ENCODE data around the gene IL26.

Gene IL26

DNA sequence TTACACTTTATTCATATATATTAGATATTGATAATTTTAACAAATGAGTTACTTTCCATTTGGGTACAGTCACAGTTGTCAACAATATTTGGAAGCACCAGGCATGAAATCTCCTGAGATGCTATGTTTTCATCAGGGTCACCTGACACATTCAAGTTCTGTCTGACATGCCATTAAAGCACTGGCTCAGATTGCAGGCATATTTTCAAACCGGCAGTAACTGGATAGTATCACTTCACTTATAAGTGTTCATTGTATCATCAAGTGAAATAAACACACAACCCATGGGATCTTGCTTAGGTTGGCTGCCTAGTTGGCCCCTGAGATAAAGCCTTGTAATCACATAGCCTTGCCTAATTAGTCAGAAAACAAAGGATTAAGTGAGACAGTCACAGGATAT is 70.8 kb downstream of the IL26 start:
- no peak for DNase-seq (ENCODE audit: low spot score)
